CD4-positive, alpha-beta T cell treated with Interleukin-4 for 1 hour (primary cell): ENCODE results near the gene TMEM69.
"Not testable (repeated sequence)": the region's sequence is repeated elsewhere in the genome, so short reads cannot be mapped to it uniquely, and the experiment has no call there.

Experiments
- DNase-seq, 2 donors: peaks; one replicate each; pipeline ENCODE4 v3.0.0-alpha.2; 2020 to 2022

TMEM69 gene

GRCh38 chr1:45739641-45740156, 51.7 kb downstream of the TMEM69 start:
- not testable (repeated sequence) for DNase-seq
